ENCODE measurements around the gene ENO2. TPM values are rescaled to one million over a fixed set of nuclear protein-coding genes. Genes with fewer than 3 reads are reported as not detected.
"Not testable (repeated sequence)": the region's sequence is repeated elsewhere in the genome, so short reads cannot be mapped to it uniquely, and the experiment has no call there.

ENO2 gene
- polyA plus RNA-seq, 1 donor, result 4.8 TPM

GRCh38 chr12:6886206-6886999 is 28.0 kb upstream of the ENO2 start:
- DNase-seq, result not testable (repeated sequence)

- no peak for DNase-seq
Observed at GRCh38 chr12:6887460-6887859, 26.9 kb upstream of the ENO2 start.

GRCh38 chr12:6888360-6888759 is 26.0 kb upstream of the ENO2 start:
- no peak for DNase-seq

GRCh38 chr12:6888794-6889193 is 25.6 kb upstream of the ENO2 start:
- not testable (repeated sequence) for DNase-seq

GRCh38 chr12:6889775-6890573 is 24.4 kb upstream of the ENO2 start:
- DNase-seq, result not testable (repeated sequence)

- DNase-seq, result peak; percentile 99
Observed at GRCh38 chr12:6890789-6891645, 23.4 kb upstream of the ENO2 start.

- no peak for DNase-seq
Observed at GRCh38 chr12:6891646-6892001, 22.8 kb upstream of the ENO2 start.

- DNase-seq, result not testable (repeated sequence)
Observed at GRCh38 chr12:6892683-6893082, 21.7 kb upstream of the ENO2 start.

GRCh38 chr12:6894321-6894720 is 20.1 kb upstream of the ENO2 start:
- no peak for DNase-seq

GRCh38 chr12:6896846-6897435 is 17.4 kb upstream of the ENO2 start:
- DNase-seq, result no peak

- DNase-seq, result no peak
Observed at GRCh38 chr12:6899427-6899826, 15.0 kb upstream of the ENO2 start.

- DNase-seq, result no peak
Observed at GRCh38 chr12:6899837-6900519, 14.4 kb upstream of the ENO2 start.

GRCh38 chr12:6902448-6902847 is 11.9 kb upstream of the ENO2 start:
- no peak for DNase-seq

GRCh38 chr12:6903722-6904121 is 10.7 kb upstream of the ENO2 start:
- DNase-seq, result no peak

- peak; percentile 97 for DNase-seq
Observed at GRCh38 chr12:6904280-6905276, 9.8 kb upstream of the ENO2 start, which contains the start of gene LRRC23. Gene LRRC23, plus strand, starts transcription at chr12:6904822. Its CDS starts 812 bp downstream, at chr12:6905634.

- no peak for DNase-seq
Observed at GRCh38 chr12:6905414-6906040, 8.9 kb upstream of the ENO2 start.

GRCh38 chr12:6908141-6908540 is 6.2 kb upstream of the ENO2 start:
- DNase-seq, result not testable (repeated sequence)

- DNase-seq, result no peak
Observed at GRCh38 chr12:6909421-6910145, 4.8 kb upstream of the ENO2 start.
